HCT116 (cell line): ENCODE measurements around the gene ALDH8A1. TPM values are rescaled to one million over a fixed set of nuclear protein-coding genes. Genes with fewer than 3 reads are reported as not detected.
"Not testable (repeated sequence)": the region's sequence is repeated elsewhere in the genome, so short reads cannot be mapped to it uniquely, and the experiment has no call there.

ENCODE experiments used
- ATAC-seq: fragments of 200-7000 bp; cut with Tn5 transposase; 2 replicates; pipeline ENCODE4 v1.9.1; 2020; ENCODE audit warnings: mild to moderate bottlenecking, moderate library complexity
- BruUV-seq: library from RNA; stranded (reverse); fragments of 400-500 nt; replicated peaks from 2 replicates; lab custom pipeline; 2021; lab: Mats Ljungman, UMichigan
- CTCF ChIA-PET: fragments of 300-600 bp; sonication (Branson Sonifier 250); formaldehyde crosslinking; loops from one replicate; lab custom pipeline; 2021; ENCODE audit warnings: antibody characterized with exemption; lab: Charles Lee
- POLR2A ChIA-PET: fragments of 300-600, 350-600 bp; sonication (Branson Sonifier 250); formaldehyde crosslinking; loops from one replicate; lab custom pipeline; 2021; ENCODE audit warnings: antibody characterized with exemption; lab: Charles Lee
- RAD21 ChIA-PET, 2 experiments: fragments of 300-600 bp; sonication (Branson Sonifier 250); formaldehyde crosslinking; loops; one replicate each; lab custom pipeline; 2023; ENCODE audit warnings: low total read pairs in 2 of 2; ENCODE audit not compliant: uncharacterized antibody in 2 of 2, unreplicated experiment in 2 of 2, low non-redundant PET in 1 of 2; lab: Charles Lee
- DNase-seq: peaks from one replicate; pipeline ENCODE4 v3.0.0-alpha.2; 2010; ENCODE audit warnings: low read depth, low spot score
- H2AFZ ChIP-seq: fragments of 200-600 bp; shearing (Covaris generic), sonication (generic); 2 replicates; pipeline ENCODE4 v1.6.1; 2017; ENCODE audit warnings: low read depth, mixed run types, mixed read lengths, antibody characterized with exemption, low read length; ENCODE audit not compliant: poor library complexity, severe bottlenecking
- H3K27ac ChIP-seq: 2 replicates; pipeline ENCODE4 v1.5.1; 2012; ENCODE audit warnings: low read depth, low read length
- H3K27me3 ChIP-seq: fragments of 200-600 bp; sonication (generic); 2 replicates; pipeline ENCODE4 v1.6.1; 2016; ENCODE audit warnings: mixed run types, low read length, mixed read lengths; ENCODE audit not compliant: insufficient read depth
- H3K36me3 ChIP-seq, 2 experiments: fragments of 200-500 bp in 1 of 2; fragments of 200-600 bp in 1 of 2; sonication (Bioruptor generic) in 1 of 2; sonication (generic) in 1 of 2; 2 replicates each; pipeline versions ENCODE4 v1.5.1 to v1.6.1; 2014 to 2016; ENCODE audit warnings: low read length in 2 of 2, inconsistent platforms in 1 of 2, mixed read lengths in 1 of 2, mixed run types in 1 of 2; ENCODE audit not compliant: insufficient read depth in 2 of 2, control insufficient read depth in 1 of 2
- H3K4me1 ChIP-seq, 2 experiments: fragments of 200-600 bp in 1 of 2; sonication (generic) in 1 of 2; 2 replicates each; pipeline versions ENCODE4 v1.5.1 to v1.6.1; 2012 to 2017; ENCODE audit warnings: low read length in 2 of 2, inconsistent platforms in 1 of 2, mild to moderate bottlenecking in 1 of 2, mixed read lengths in 1 of 2, mixed run types in 1 of 2, moderate library complexity in 1 of 2; ENCODE audit not compliant: insufficient read depth in 2 of 2, control insufficient read depth in 1 of 2
- H3K4me2 ChIP-seq: fragments of 200-600 bp; sonication (generic); 2 replicates; pipeline ENCODE4 v1.6.1; 2017; ENCODE audit warnings: mixed run types, low read length, mixed read lengths
- H3K4me3 ChIP-seq, 2 experiments: fragments of 200-600 bp in 1 of 2; sonication (generic) in 1 of 2; replicated peaks in 1 of 2; 2 replicates each; pipeline ENCODE4 v1.5.1; 2011 to 2016; ENCODE audit warnings: low read length in 2 of 2, control low read depth in 1 of 2, low read depth in 1 of 2, mild to moderate bottlenecking in 1 of 2, mixed read lengths in 1 of 2, mixed run types in 1 of 2
- H3K79me2 ChIP-seq: fragments of 200-600 bp; sonication (generic); 2 replicates; pipeline ENCODE4 v1.6.1; 2017; ENCODE audit warnings: mild to moderate bottlenecking, mixed run types, low read length, moderate library complexity, mixed read lengths; ENCODE audit not compliant: insufficient read depth
- H3K9ac ChIP-seq: fragments of 200-600 bp; sonication (generic); 2 replicates; pipeline ENCODE4 v1.6.1; 2016; ENCODE audit warnings: low read length, mixed read lengths
- H3K9me2 ChIP-seq: fragments of 200-600 bp; sonication (generic), shearing (Covaris generic); 2 replicates; pipeline ENCODE4 v1.6.1; 2017; ENCODE audit warnings: mixed run types, mild to moderate bottlenecking, moderate library complexity; ENCODE audit not compliant: insufficient read depth
- H3K9me3 ChIP-seq, 2 experiments: fragments of 200-500 bp in 1 of 2; fragments of 200-600 bp in 1 of 2; sonication (Bioruptor generic) in 1 of 2; sonication (generic) in 1 of 2; 2 replicates each; pipeline ENCODE4 v1.6.1; 2014 to 2017; ENCODE audit warnings: low read length in 2 of 2, mixed read lengths in 2 of 2, inconsistent platforms in 1 of 2, low read depth in 1 of 2, mild to moderate bottlenecking in 1 of 2, mixed run types in 1 of 2, moderate library complexity in 1 of 2; ENCODE audit not compliant: control insufficient read depth in 1 of 2, insufficient read depth in 1 of 2
- H4K20me1 ChIP-seq: fragments of 200-600 bp; sonication (generic), shearing (Covaris generic); 2 replicates; pipeline ENCODE4 v1.6.1; 2017; ENCODE audit warnings: mixed run types, mild to moderate bottlenecking, moderate library complexity; ENCODE audit not compliant: insufficient read depth
- CBX3 ChIP-seq: IDR thresholded peaks from 2 replicates; pipeline ENCODE4 v1.6.1; 2012; ENCODE audit warnings: low read depth
- EGR1 ChIP-seq: IDR thresholded peaks from 2 replicates; pipeline ENCODE4 v1.6.1; 2012; ENCODE audit warnings: low read depth
- POLR2A ChIP-seq: IDR thresholded peaks from 2 replicates; pipeline ENCODE4 v1.7.0; 2011; ENCODE audit warnings: borderline replicate concordance; ENCODE audit not compliant: insufficient read depth, insufficient read length; ENCODE audit errors: extremely low read depth
- RAD21 ChIP-seq: IDR thresholded peaks from 2 replicates; pipeline ENCODE4 v1.6.1; 2012; ENCODE audit warnings: low read depth, mild to moderate bottlenecking
- intact Hi-C: fragments of 100-400 bp; cut with micrococcal nuclease; formaldehyde crosslinking; loops from 2 replicates; pipeline ENCODE4 v1.10.0; 2022
- total RNA-seq: library from RNA; stranded (reverse); gene quantifications from one replicate; pipeline ENCODE4 v1.2.1, GENCODE V29; 2021; ENCODE audit not compliant: unreplicated experiment
- TF ChIP-seq, protein P1 (sequence below): IDR thresholded peaks from 2 replicates; pipeline ENCODE4 v1.6.1; 2011; ENCODE audit warnings: mild to moderate bottlenecking, low read length, moderate library complexity; ENCODE audit not compliant: insufficient replicate concordance; ENCODE audit errors: extremely low read depth

The ALDH8A1 gene
- total RNA-seq, 1 experiment from 2014 or later: 1.4 TPM

DNA sequence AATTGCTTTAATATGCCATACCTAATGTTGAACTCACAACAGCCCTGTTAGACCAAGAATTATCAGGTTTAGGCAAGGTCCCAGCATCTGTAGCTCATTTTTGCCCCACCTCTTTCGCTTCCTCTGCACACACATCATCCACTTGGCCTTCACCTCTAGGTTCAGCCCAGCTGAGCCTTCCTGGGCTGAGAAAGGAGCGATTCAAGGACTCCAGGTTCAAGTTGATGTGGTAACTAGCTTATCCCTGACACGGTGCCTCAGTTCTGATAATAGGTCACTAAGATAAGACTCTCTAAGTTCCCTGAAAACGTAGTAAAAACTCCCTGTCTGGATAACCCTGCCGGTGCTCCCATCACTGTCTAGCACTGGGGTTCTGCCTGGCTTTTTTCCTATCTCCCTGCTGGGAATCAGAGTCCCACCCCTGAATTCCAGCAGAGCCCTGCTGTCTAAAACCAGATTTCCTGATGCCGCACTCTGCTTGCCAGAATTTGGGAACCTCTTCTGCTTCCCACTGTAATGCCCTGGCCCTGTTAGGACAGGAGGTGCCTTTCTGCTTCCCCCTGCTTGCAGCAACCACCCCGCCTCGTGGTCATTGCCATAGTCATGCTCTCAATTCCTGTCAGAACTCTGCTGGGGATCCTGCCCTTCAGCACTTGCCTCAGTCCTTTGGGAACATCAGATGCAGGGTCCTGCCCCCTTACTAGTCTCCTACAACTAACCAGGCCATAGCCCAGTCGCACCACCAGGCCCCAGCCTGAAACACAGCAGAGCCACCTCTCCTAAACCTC, 47.6 kb downstream of the ALDH8A1 start (continued):
- TF ChIP-seq CBX3 (no peak), RAD21 (no peak)
- TF ChIP-seq, protein P1, sequence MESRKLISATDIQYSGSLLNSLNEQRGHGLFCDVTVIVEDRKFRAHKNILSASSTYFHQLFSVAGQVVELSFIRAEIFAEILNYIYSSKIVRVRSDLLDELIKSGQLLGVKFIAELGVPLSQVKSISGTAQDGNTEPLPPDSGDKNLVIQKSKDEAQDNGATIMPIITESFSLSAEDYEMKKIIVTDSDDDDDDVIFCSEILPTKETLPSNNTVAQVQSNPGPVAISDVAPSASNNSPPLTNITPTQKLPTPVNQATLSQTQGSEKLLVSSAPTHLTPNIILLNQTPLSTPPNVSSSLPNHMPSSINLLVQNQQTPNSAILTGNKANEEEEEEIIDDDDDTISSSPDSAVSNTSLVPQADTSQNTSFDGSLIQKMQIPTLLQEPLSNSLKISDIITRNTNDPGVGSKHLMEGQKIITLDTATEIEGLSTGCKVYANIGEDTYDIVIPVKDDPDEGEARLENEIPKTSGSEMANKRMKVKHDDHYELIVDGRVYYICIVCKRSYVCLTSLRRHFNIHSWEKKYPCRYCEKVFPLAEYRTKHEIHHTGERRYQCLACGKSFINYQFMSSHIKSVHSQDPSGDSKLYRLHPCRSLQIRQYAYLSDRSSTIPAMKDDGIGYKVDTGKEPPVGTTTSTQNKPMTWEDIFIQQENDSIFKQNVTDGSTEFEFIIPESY: no peak

DNA sequence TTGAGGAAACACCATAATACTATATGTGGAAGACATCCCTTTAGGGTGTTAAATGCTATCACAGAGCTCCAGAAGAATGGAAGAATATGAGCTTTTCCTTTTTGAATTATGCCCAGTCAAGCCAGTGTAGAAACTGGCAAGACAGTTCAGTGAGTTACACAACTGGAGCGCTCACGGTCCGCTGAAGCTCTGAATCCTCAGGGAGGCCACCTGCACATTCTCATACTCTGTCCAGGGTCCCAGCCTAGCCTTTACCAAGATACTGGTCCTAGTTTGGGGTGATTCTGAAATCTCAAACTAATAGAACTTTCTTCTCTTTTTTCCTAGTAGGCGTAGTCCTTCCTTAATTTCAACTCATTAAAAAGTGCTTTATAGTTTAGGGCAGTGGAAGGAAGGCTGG, 51.3 kb downstream of the ALDH8A1 start:
- TF ChIP-seq EGR1: no peak
- TF ChIP-seq POLR2A: no peak
- DNase-seq (no peak), ATAC-seq (no peak)
- Histone ChIP-seq H3K9me2 (no peaks in the 10 kb centered on the region), H4K20me1 (no peaks in the 10 kb centered on the region), H3K27me3 (no peaks in the 10 kb centered on the region), H3K9ac (no peak overlapping the region), H3K27ac (no peak overlapping the region), H3K4me1 (no peaks in the 10 kb centered on the region), H3K4me3 (no peak overlapping the region), H3K36me3 (no peaks in the 10 kb centered on the region), H3K9me3 (no peaks in the 10 kb centered on the region), H3K79me2 (no peaks in the 10 kb centered on the region), H3K4me2 (no peak overlapping the region), H2AFZ (no peak overlapping the region)
- RAD21 ChIA-PET: no interaction called here
- POLR2A ChIA-PET: no interaction called here
- intact Hi-C loops: no loop called here
- CTCF ChIA-PET: no interaction called here
- no TSS peak for BruUV-seq

DNA sequence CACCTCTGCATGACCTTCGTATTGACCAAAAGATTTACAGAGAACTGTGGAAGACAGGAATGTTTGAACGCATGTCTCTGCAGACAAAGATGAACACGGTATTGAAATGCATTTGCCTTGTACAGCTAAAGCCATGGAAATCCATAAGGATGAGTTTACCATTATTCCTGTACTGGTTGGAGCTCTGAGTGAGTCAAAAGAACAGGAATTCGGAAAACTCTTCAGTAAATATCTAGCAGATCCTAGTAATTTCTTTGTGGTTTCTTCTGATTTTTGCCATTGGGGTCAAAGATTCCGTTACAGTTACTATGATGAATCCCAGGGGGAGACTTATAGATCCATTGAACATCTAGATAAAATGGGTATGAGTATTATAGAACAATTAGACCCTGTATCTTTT, 51.7 kb downstream of the ALDH8A1 start:
- H3K9me2 ChIP-seq, H4K20me1 ChIP-seq, H3K36me3 ChIP-seq, H3K4me3 ChIP-seq, DNase-seq, BruUV-seq, H3K9me3 ChIP-seq, RAD21 ChIA-PET, H3K27ac ChIP-seq, H3K4me1 ChIP-seq, H3K27me3 ChIP-seq, H3K4me2 ChIP-seq, intact Hi-C loops, H2AFZ ChIP-seq, H3K9ac ChIP-seq, POLR2A ChIA-PET, ATAC-seq, H3K79me2 ChIP-seq, CTCF ChIA-PET: not testable (repeated sequence)
